ENCODE measurements around the gene LRMDA.

GRCh38 chr10:76021398-76021797 is 590.0 kb downstream of the LRMDA start:
- TF ChIP-seq CTCF (optimal IDR thresholded peaks at IDR 0.05 in 1 of 3, IDR thresholded peaks at IDR 0.05 in 1 of 3, conservative IDR thresholded peaks at IDR 0.05 in 1 of 3; ENCODE audit: extremely low read depth in 1 of 3, insufficient read depth in 2 of 3, low read length in 3 of 3) (no peak), EZH2 (IDR thresholded peaks at IDR 0.05; ENCODE audit: low read length) (no peak)

All from keratinocyte (primary cell).